Measurements from ENCODE around the gene PHF14. TPM values are rescaled to one million over a fixed set of nuclear protein-coding genes. Genes with fewer than 3 reads are reported as not detected.

Gene PHF14
- total RNA-seq, 2 donors from 2014 or later, result 13.0 to 14.3 TPM

DNA sequence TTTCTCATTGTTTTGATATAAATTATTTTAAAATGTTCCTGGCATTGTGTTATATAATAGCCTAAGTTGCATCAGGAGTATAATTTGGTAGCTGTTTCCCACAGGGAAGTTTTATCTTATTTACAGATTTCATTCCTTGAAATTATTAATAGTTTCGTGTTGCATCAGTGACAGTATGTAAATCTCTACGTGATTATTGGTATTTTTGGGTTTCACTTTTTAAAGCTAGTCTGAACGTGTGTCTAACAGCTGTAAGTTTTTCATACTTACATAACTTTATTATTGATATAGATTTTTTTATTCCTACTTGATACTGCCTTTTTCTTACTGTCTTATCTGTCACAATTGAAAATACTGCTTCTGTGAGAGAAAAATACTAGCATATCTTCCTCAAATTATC is 167.9 kb downstream of the PHF14 start:
- no peak for DNase-seq (ENCODE audit: low spot score)
- Histone ChIP-seq H3K9me3 (no peaks in the 10 kb centered on the region), H3K36me3 (no peaks in the 10 kb centered on the region), H3K4me1 (no peaks in the 10 kb centered on the region), H3K27me3 (no peaks in the 10 kb centered on the region), H3K27ac (no peak overlapping the region), H3K4me3 (no peak overlapping the region)
- TF ChIP-seq, protein P1, sequence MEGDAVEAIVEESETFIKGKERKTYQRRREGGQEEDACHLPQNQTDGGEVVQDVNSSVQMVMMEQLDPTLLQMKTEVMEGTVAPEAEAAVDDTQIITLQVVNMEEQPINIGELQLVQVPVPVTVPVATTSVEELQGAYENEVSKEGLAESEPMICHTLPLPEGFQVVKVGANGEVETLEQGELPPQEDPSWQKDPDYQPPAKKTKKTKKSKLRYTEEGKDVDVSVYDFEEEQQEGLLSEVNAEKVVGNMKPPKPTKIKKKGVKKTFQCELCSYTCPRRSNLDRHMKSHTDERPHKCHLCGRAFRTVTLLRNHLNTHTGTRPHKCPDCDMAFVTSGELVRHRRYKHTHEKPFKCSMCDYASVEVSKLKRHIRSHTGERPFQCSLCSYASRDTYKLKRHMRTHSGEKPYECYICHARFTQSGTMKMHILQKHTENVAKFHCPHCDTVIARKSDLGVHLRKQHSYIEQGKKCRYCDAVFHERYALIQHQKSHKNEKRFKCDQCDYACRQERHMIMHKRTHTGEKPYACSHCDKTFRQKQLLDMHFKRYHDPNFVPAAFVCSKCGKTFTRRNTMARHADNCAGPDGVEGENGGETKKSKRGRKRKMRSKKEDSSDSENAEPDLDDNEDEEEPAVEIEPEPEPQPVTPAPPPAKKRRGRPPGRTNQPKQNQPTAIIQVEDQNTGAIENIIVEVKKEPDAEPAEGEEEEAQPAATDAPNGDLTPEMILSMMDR (IDR thresholded peaks at IDR 0.05), result no peak

DNA sequence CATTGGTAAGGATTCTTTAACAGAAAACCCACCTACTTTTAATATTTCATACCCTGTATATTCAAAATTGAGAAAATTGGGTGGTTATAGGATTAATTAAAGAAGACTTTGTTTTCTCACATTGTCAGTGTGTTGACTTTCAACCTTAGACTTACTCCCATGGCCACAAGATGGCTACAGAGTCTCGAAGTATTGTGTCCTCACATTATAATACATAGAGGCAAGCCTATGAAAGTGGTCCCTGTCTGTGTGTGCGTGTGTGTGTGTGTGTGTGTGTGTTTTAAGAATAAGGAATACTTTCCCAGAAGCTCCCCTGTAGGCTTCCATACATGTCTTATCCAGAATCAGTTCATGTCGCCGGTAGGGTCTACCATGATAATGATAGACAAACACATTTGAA is 180.0 kb downstream of the PHF14 start:
- no peaks in the 10 kb centered on the region for H3K4me1 ChIP-seq
- no peak overlapping the region for H3K27ac ChIP-seq
- no peaks in the 10 kb centered on the region for H3K36me3 ChIP-seq
- no peak for DNase-seq (ENCODE audit: low spot score)
- no peak overlapping the region for H3K4me3 ChIP-seq
- H3K27me3 ChIP-seq, result no peaks in the 10 kb centered on the region
- TF ChIP-seq, protein P1 (IDR thresholded peaks at IDR 0.05), result no peak
- H3K9me3 ChIP-seq, result no peaks in the 10 kb centered on the region

DNA sequence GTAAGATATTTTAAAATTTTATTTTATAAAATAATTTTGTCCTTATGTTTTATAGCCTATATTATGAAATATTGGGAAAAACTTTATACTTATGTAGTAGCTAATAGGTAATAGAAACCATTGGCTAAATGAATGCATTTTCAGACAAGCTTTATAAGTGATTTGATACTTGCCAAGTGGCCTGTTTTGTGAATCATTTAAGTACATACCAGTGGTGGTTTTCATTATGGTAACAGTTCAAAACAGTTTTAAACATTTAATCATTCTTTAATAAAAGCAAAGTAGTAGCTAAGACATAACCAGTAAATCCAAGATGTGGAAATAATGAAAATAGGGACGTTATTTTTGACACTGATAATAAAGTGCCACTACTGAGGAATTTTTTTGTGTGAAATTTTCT is 182.2 kb downstream of the PHF14 start:
- Histone ChIP-seq H3K27ac (no peak overlapping the region), H3K4me3 (no peak overlapping the region), H3K4me1 (no peaks in the 10 kb centered on the region), H3K9me3 (no peaks in the 10 kb centered on the region), H3K27me3 (no peaks in the 10 kb centered on the region), H3K36me3 (no peaks in the 10 kb centered on the region)
- TF ChIP-seq, protein P1 (IDR thresholded peaks at IDR 0.05), result no peak
- DNase-seq (ENCODE audit: low spot score), result no peak

DNA sequence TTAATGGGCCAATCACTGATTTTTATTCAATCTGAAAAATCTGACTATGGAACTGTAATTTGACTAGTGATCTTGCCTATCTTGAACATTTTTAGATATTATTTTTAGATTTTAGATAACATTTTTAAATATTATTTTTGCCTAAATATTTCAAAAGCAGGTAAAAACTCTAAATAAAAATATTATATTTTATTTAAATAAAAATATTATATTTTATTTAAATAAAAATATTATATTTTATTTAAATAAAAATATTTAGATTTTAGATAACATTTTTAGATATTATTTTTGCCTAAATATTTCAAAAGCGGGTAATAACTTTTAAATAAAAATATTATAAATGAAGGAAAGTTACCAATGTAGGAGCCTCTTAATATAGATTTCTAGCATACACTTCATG is 187.8 kb downstream of the PHF14 start:
- no peaks in the 10 kb centered on the region for H3K36me3 ChIP-seq
- H3K4me3 ChIP-seq, result no peak overlapping the region
- H3K27me3 ChIP-seq, result no peaks in the 10 kb centered on the region
- no peaks in the 10 kb centered on the region for H3K4me1 ChIP-seq
- H3K9me3 ChIP-seq, result no peaks in the 10 kb centered on the region
- TF ChIP-seq, protein P1 (IDR thresholded peaks at IDR 0.05), result no peak
- no peak overlapping the region for H3K27ac ChIP-seq
- DNase-seq (ENCODE audit: low spot score), result no peak

DNA sequence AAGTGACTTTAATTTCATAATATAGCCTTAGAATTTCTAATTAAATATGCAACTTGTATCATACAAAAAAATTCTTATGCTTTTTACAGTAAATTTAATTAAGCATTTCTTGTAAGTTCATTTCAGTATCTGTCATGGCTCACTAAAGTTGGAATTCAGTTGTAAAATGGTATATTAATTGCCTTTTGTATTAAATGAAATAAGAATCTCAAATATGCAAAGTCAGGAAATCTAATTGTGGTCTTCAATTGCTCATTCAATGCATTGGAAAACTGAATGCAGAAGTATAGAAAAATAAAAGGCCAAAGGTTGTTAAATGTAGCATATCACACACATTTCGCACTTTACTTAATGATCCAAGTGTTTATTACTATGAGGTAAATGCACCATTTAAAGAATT is 189.5 kb downstream of the PHF14 start:
- TF ChIP-seq, protein P1 (IDR thresholded peaks at IDR 0.05), result no peak
- no peaks in the 10 kb centered on the region for H3K9me3 ChIP-seq
- H3K27ac ChIP-seq, result no peak overlapping the region
- DNase-seq (ENCODE audit: low spot score), result no peak
- no peaks in the 10 kb centered on the region for H3K4me1 ChIP-seq
- H3K4me3 ChIP-seq, result no peak overlapping the region
- H3K27me3 ChIP-seq, result no peaks in the 10 kb centered on the region
- no peaks in the 10 kb centered on the region for H3K36me3 ChIP-seq

DNA sequence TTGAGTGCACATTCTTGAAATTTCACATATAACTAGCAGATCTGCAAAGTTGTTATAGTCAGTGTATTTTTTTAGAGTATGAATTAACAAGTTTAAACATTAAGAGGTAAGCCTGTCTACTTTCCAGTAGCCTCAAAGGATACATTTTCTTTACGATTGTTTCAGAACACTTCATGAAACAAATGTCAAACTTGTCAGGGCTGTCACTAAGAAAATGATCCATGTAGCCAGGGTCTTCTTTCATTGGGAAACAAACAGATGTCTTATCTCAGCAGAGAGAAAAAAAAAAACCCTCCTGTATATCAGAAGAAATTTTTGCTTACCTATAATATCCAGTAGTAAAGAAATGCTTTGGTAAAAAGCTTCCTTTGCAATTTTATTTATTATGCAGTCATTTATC is 192.4 kb downstream of the PHF14 start:
- no peaks in the 10 kb centered on the region for H3K9me3 ChIP-seq
- no peaks in the 10 kb centered on the region for H3K27me3 ChIP-seq
- H3K4me3 ChIP-seq, result no peak overlapping the region
- H3K36me3 ChIP-seq, result no peaks in the 10 kb centered on the region
- DNase-seq (ENCODE audit: low spot score), result no peak
- H3K27ac ChIP-seq, result no peak overlapping the region
- TF ChIP-seq, protein P1 (IDR thresholded peaks at IDR 0.05), result no peak
- H3K4me1 ChIP-seq, result no peaks in the 10 kb centered on the region
